ENCODE measurements around the gene SESTD1.

Gene SESTD1

DNA sequence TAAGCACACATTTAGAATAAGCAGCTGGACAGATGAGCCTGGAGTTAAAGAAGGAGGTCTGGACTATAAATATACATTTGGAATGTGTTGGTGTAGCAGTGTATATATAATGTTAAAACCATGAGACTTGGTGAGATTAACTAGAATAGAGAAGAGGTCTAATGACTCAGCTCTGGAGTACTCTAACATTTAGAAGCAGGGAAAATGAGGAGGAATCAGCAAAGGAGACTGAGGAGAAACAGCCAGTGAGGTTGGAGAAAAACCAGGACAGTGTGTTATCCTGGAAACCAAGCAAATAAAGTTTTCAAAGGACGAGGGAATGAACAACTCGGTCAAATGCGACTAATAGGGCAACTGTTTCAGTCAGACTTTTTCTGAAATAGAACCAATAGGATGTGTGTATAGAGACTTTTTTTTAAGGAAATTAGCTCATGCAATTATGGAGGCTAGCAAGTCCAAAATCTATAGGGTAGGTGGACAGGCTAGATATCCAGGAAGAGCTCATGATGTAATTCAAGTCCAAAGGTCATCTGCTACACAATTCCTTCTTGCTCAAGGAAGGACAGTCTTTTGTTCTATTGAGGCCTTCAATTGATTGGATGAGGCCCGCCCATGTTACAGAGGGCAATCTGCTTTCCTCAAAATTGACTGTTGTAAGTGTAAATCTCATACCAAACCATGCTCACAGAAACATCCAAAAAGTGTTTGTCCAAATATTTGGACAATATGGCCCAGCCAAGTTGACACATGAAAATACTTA is 10.8 kb upstream of the SESTD1 start:
- H3K27ac ChIP-seq: no peak overlapping the region
- TF ChIP-seq, protein P1, sequence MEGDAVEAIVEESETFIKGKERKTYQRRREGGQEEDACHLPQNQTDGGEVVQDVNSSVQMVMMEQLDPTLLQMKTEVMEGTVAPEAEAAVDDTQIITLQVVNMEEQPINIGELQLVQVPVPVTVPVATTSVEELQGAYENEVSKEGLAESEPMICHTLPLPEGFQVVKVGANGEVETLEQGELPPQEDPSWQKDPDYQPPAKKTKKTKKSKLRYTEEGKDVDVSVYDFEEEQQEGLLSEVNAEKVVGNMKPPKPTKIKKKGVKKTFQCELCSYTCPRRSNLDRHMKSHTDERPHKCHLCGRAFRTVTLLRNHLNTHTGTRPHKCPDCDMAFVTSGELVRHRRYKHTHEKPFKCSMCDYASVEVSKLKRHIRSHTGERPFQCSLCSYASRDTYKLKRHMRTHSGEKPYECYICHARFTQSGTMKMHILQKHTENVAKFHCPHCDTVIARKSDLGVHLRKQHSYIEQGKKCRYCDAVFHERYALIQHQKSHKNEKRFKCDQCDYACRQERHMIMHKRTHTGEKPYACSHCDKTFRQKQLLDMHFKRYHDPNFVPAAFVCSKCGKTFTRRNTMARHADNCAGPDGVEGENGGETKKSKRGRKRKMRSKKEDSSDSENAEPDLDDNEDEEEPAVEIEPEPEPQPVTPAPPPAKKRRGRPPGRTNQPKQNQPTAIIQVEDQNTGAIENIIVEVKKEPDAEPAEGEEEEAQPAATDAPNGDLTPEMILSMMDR (conservative IDR thresholded peaks at IDR 0.05): no peak
- TF ChIP-seq ZFX (IDR thresholded peaks at IDR 0.05): no peak

DNA sequence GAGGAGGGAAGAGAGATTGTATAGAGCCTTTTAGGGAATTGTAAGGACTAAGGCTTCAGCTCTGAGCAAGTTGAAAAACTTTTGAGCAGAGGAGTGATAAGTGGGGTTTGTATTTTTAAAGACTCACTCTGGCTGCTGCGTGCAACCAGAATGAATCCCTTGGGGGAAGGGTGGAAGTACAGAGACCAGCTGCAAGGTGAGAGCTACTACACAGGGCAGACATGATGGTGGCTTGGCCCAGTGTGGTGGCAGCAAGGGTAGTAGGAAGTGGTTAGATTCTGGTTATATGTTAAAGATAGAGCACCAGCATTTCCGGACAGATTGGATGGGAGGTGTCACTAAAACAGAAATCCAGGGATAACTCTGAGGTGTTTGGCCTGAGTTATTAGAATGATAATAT is 10.1 kb upstream of the SESTD1 start:
- TF ChIP-seq ZFX (IDR thresholded peaks at IDR 0.05): no peak
- no peak overlapping the region for H3K27ac ChIP-seq

DNA sequence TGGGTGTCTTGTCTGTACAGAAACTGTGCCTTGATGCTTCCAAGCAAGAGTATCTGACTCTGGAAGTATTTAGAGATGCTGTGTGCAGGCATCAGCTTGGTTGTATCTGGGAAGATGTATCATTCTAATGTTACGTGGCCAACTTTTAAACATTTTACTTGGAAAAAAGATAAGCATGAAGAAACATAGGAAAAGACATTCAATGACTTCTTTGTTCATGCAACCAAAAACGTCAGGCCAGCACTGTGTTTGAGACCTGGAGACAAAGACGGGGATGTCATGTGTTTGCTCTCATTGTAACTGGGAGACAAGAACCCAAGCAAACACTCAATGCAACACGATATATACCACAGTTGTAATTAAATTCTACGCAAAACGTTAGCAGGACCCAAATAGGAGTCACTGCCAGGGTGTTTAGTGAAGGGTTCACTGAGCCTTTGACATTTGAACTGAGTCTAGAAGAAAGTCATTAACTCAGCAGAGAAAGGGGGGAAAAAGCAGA is 8.9 kb upstream of the SESTD1 start:
- H3K27ac ChIP-seq: no peak overlapping the region
- TF ChIP-seq ZFX (IDR thresholded peaks at IDR 0.05): no peak
- TF ChIP-seq, protein P1 (conservative IDR thresholded peaks at IDR 0.05): no peak

DNA sequence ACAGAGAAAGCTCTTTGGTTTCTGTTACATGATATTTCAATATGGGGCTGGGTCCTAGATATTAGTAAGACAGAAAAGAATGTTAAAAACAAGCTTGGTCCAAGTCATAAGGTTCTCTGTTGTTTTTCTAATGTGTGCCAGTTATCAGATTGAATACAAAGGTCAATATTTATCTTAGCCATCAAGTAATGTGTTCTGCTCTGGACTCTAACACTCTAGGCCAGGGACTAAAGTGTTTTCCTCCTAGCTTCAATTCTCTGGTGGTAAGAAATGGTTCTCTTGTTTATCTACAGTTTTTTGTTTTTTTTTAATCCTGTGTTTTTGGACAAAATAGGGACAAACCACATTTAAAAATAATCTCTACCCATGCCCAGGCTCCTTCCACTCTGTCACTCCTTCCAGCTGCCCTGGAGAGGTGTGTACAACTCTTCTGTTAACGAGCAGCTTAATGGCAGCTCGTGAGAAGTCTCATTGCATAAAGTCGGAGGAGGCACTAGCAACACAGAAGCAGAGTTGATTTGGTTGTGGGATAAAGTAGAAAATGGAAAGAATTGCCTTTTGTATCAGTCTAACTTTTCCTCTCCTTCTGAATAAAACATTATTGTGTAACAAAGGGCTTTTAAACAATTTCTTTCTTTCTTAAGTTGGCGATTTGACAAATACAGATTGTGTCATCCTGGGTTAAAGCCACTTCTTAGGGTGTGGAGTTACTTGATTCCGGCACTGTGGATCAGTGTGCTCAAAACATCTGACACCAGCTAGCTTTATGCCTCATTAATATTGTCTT is 8.0 kb upstream of the SESTD1 start:
- peak overlapping the region; percentile 52; the same call in 1 of the 2 replicates for H3K27ac ChIP-seq
- no peak for TF ChIP-seq ZFX (IDR thresholded peaks at IDR 0.05)
- TF ChIP-seq, protein P1 (conservative IDR thresholded peaks at IDR 0.05): no peak

DNA sequence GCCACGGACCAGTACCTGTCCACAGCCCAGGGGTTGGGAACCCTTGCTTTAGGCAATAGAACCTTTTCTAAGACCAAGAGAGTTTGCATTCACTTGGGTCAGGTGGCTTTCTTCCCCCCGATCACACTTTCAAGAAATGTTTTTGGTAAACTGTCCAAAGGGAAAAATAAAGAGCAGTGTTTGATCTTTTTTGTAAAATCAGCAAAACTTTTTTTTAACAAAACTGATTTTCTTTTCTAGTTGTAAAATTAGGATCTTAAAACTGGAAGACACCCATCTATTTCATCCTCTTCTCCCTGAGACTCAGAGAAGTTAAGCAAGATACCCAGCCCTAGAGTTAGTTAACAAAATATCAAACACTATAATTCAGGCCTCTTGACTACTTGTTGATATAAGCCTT is 6.1 kb upstream of the SESTD1 start:
- TF ChIP-seq ZFX (IDR thresholded peaks at IDR 0.05): no peak
- TF ChIP-seq, protein P1 (conservative IDR thresholded peaks at IDR 0.05): no peak
- no peak overlapping the region for H3K27ac ChIP-seq

DNA sequence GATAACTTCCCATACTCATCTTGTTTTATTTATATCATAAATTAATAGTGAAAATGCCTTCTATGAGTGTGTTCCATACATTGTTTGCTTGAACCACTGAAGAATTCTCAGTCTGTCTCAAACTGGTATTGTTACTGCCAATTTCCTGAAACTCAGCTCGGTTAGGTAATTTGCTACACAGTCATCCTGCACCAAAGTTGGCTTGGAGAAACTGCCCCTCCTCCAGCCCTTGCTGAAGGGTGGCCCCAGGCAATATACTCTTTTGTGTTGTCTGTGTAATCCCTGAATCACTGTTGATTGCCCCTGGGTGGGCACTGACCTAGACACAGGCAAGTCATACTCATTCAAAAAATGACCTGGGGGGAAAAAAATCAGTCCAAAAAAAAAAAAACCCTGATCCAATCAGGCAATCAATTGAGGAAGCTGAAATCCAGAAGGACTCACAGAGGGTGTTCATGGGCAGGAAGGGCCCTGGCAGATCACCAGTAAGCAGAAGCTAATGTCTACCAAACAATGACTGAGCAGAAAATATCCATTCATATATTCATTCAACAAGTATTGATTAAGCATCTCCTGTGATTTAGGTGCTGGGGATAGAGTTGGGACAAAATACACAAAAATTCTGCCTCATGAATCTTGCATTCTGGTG is 3.8 kb upstream of the SESTD1 start:
- TF ChIP-seq ZFX (IDR thresholded peaks at IDR 0.05): no peak
- TF ChIP-seq, protein P1 (conservative IDR thresholded peaks at IDR 0.05): no peak
- no peak overlapping the region; the same call in 1 of the 2 replicates for H3K27ac ChIP-seq

DNA sequence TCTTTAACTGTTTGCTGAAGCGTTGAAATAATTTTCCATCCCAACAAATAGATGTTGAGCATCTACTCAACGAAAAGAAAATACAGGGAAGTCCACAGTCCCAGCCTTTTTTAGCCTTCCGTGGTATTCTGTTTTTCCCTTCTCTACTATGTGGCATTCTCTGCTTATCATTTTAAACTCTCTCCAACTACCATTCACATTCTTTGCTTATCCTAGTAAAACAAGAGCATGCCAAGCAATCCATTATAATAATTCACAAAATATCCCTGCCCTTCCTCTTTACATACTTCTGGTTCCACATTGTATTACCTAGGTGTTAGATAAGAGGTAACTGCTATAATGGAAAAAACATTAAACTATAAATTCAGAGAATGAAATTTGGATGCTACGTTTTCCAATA is 1.6 kb upstream of the SESTD1 start:
- TF ChIP-seq ZFX (IDR thresholded peaks at IDR 0.05): no peak
- TF ChIP-seq, protein P1 (conservative IDR thresholded peaks at IDR 0.05): no peak
- H3K27ac ChIP-seq: no peak overlapping the region

Data from C4-2B (cell line).